Esophagus (tissue), 2 donors: ENCODE results near the gene MSANTD1. TPM values are rescaled to one million over a fixed set of nuclear protein-coding genes. Genes with fewer than 3 reads are reported as not detected.

ENCODE experiments used
- H3K27ac ChIP-seq, 2 donors: one replicate each; pipeline ENCODE4 v1.5.1; 2013; ENCODE audit warnings: low read depth in 2 of 2, mild to moderate bottlenecking in 2 of 2, inconsistent platforms in 1 of 2, low read length in 1 of 2, moderate library complexity in 1 of 2
- H3K27me3 ChIP-seq, 2 donors: one replicate each; pipeline ENCODE4 v1.6.1; 2013; ENCODE audit warnings: low read length in 2 of 2, control low read depth in 1 of 2, mild to moderate bottlenecking in 1 of 2; ENCODE audit not compliant: insufficient read depth in 2 of 2, control insufficient read depth in 1 of 2
- H3K36me3 ChIP-seq, 2 donors: one replicate each; pipeline ENCODE4 v1.6.1; 2013; ENCODE audit warnings: low read length in 1 of 2; ENCODE audit not compliant: control insufficient read depth in 2 of 2, insufficient read depth in 2 of 2
- H3K4me1 ChIP-seq, 2 donors: one replicate each; pipeline ENCODE4 v1.6.1; 2013; ENCODE audit warnings: low read length in 1 of 2; ENCODE audit not compliant: control insufficient read depth in 2 of 2, insufficient read depth in 2 of 2
- H3K4me3 ChIP-seq, 2 donors: one replicate each; pipeline ENCODE4 v1.5.1; 2013; ENCODE audit warnings: low read length in 2 of 2, mild to moderate bottlenecking in 2 of 2, low read depth in 1 of 2, moderate library complexity in 1 of 2
- H3K9me3 ChIP-seq, 2 donors: one replicate each; pipeline ENCODE4 v1.6.1; 2013; ENCODE audit warnings: mild to moderate bottlenecking in 2 of 2, low read depth in 1 of 2, low read length in 1 of 2, moderate library complexity in 1 of 2; ENCODE audit not compliant: control insufficient read depth in 2 of 2, insufficient read depth in 1 of 2
- WGBS, 2 donors: extraction: QIAGEN DNeasy Blood & Tissue Kit; methylation state at CpG; one replicate each; pipeline ENCODE4 v1.1.7; 2013; 5-methylcytosine and 5-hydroxymethylcytosine counted together
- polyA plus RNA-seq, 2 donors: library from polyadenylated mRNA; stranded (reverse); fragments of 200-250 nt; gene quantifications; one replicate each; pipeline ENCODE4 v1.2.3, GENCODE V29; 2013
- donor health status: healthy with polysubstance abuse.
- donor health status: Bipolar disorder and iron deficiency.

The MSANTD1 gene
- polyA plus RNA-seq, 2 donors, result 0.16 to 0.61 TPM

DNA sequence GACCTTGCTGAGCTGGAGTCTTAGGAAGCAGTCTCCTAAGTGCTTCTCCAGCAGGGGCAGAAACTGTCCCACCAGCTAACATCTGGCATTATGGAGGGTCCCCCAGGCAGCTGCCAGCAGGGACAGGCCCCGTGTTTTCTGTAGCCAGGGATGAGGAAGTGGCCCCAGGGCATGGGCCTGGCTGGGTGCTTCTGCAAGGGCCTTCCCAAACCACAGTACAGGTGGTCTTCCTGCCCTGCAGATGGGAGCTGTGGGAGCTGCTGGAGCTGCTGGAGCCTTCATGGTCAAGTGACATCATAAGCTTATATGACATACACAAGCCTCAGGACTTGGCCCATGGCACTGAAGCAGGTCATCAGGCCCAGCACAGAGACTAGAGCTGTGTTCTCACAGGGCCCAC lies 5.0 kb upstream of the MSANTD1 start:
- Histone ChIP-seq H3K27me3 (no peaks in the 10 kb centered on the region), H3K4me1 (peaks cover 0 to 3% of the 10 kb centered on the region in 2 donors), H3K9me3 (no peaks in the 10 kb centered on the region), H3K27ac (no peak overlapping the region), H3K4me3 (no peak overlapping the region), H3K36me3 (peaks cover 11 to 27% of the 10 kb centered on the region in 2 donors)
- WGBS, 2 donors, result 27 to 28% methylated on average over 1 of the region's 1 CpG

DNA sequence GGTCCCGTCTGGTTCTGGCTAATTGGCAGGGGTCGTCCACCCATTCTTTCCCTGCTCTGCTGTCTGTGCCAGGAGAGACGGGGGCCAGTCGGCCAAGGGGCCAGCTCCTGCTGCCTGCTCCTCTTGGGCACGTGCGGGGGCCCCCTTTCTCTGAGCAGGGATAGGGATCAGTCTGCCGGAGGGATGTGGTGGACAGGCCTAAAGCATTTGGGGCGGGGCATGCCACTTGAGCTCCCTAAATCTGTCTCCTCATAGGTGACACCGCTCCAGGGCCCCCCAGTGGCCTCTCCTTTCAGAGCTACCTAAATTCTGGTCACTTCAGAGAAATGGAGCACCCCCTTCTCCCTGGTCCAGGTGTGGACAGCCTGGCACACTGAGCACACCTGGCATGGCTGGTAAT lies 4.2 kb upstream of the MSANTD1 start:
- 85 to 89% methylated on average over 9 of the region's 9 CpGs for WGBS, 2 donors
- no peaks in the 10 kb centered on the region for H3K9me3 ChIP-seq
- peaks cover 10 to 20% of the 10 kb centered on the region in 2 donors for H3K36me3 ChIP-seq
- H3K4me3 ChIP-seq, result no peak overlapping the region
- peaks cover 0 to 3% of the 10 kb centered on the region in 2 donors for H3K4me1 ChIP-seq
- no peaks in the 10 kb centered on the region for H3K27me3 ChIP-seq
- no peak overlapping the region for H3K27ac ChIP-seq

- no peaks in the 10 kb centered on the region for H3K9me3 ChIP-seq
- H3K4me3 ChIP-seq, result no peak overlapping the region
- peaks cover under 1 to 12% of the 10 kb centered on the region in 2 donors for H3K36me3 ChIP-seq
- WGBS, 2 donors, result 87 to 91% methylated on average over 6 of the region's 6 CpGs
- no peaks in the 10 kb centered on the region for H3K27me3 ChIP-seq
- peaks cover 0 to 3% of the 10 kb centered on the region in 2 donors for H3K4me1 ChIP-seq
- H3K27ac ChIP-seq, result no peak overlapping the region
These were observed 3.3 kb upstream of the MSANTD1 start for GRCh38 chr4:3245676-3246075.

GRCh38 chr4:3246458-3247398 lies 2.2 kb upstream of the MSANTD1 start:
- no peaks in the 10 kb centered on the region for H3K27me3 ChIP-seq
- peaks cover 0 to 3% of the 10 kb centered on the region in 2 donors for H3K4me1 ChIP-seq
- no peak overlapping the region for H3K4me3 ChIP-seq
- peaks cover 0 to 3% of the 10 kb centered on the region in 2 donors for H3K36me3 ChIP-seq
- H3K27ac ChIP-seq, result no peak overlapping the region
- 78 to 79% methylated on average over 16 of the region's 16 CpGs for WGBS, 2 donors
- H3K9me3 ChIP-seq, result no peaks in the 10 kb centered on the region

DNA sequence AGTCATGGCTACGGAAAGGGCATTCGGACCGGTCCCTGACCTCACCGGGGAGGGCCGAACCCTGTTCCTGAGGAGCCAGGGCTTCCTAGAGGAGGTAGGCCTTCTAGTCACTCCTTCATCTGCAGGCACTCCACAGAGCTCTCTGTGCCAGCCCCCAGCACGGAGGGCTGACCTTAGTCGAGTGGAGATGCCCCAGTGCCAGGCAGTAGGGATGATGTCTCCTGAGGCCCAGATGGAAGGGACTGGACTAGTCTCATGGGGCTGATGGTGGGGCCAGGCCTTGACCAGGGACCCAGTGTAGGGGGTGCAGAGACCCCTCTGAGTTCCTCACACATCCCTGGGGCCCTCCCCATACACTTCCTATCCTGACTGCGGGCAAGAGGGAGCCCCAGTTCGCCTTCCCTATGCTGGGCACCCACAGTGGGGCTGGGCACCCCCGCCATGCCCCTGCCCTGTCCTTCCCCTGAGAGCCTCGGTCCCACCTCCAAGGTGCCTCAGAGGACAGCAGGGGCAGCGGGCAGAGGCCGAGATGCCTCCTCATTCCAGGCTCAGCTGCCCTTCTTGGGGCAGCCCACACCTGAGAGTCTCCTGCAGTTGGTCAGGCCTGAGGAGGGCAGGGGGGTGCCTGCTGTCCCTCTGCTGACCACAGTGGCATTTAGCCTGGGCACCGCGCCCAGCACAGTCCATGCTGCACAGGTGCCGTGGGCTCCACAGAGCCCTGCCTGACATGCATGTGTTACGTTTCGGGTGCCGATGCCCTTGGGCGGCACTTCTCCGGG lies 1.4 kb upstream of the MSANTD1 start:
- Histone ChIP-seq H3K9me3 (no peaks in the 10 kb centered on the region), H3K4me1 (peaks cover 0 to 3% of the 10 kb centered on the region in 2 donors), H3K27me3 (no peaks in the 10 kb centered on the region), H3K36me3 (peaks cover 0 to 2% of the 10 kb centered on the region in 2 donors), H3K4me3 (no peak overlapping the region), H3K27ac (no peak overlapping the region)
- 89 to 92% methylated on average over 21 of the region's 21 CpGs for WGBS, 2 donors

- Histone ChIP-seq H3K27ac (no peak overlapping the region), H3K27me3 (no peaks in the 10 kb centered on the region), H3K36me3 (peaks cover 0 to 2% of the 10 kb centered on the region in 2 donors), H3K9me3 (no peaks in the 10 kb centered on the region), H3K4me1 (peaks cover 0 to 3% of the 10 kb centered on the region in 2 donors), H3K4me3 (no peak overlapping the region)
- WGBS, 2 donors, result 90 to 95% methylated on average over 10 to 14 of the region's 14 CpGs
These were observed 830 bp upstream of the MSANTD1 start for GRCh38 chr4:3248178-3248480.

- Histone ChIP-seq H3K27ac (no peak overlapping the region), H3K9me3 (no peaks in the 10 kb centered on the region), H3K36me3 (peaks cover 0 to 5% of the 10 kb centered on the region in 2 donors), H3K27me3 (no peaks in the 10 kb centered on the region), H3K4me1 (peaks cover 0 to 3% of the 10 kb centered on the region in 2 donors), H3K4me3 (no peak overlapping the region)
- WGBS, 2 donors, result 90 to 94% methylated on average over 20 of the region's 20 CpGs
These were observed 915 bp downstream of the MSANTD1 start for GRCh38 chr4:3249711-3250437.

- Histone ChIP-seq H3K4me1 (peaks cover 0 to 3% of the 10 kb centered on the region in 2 donors), H3K36me3 (peaks cover 0 to 5% of the 10 kb centered on the region in 2 donors), H3K9me3 (no peaks in the 10 kb centered on the region), H3K27me3 (no peaks in the 10 kb centered on the region), H3K4me3 (no peak overlapping the region), H3K27ac (no peak overlapping the region)
- 77 to 89% methylated on average over 13 to 14 of the region's 14 CpGs for WGBS, 2 donors
These were observed 1.5 kb downstream of the MSANTD1 start for GRCh38 chr4:3250438-3250955.
